Stimulated activated CD8-positive, alpha-beta memory T cell treated with anti-CD3 and anti-CD28 coated beads, Interleukin-15, amount 100 ng/mL, for 24 hours (primary cell): ENCODE measurements around the gene SDR9C7.
"Not testable (repeated sequence)": the region's sequence is repeated elsewhere in the genome, so short reads cannot be mapped to it uniquely, and the experiment has no call there.

ENCODE experiments used
- DNase-seq: peaks from one replicate; pipeline ENCODE4 v3.0.0-alpha.2; 2020; ENCODE audit warnings: low read depth

Gene SDR9C7

DNA sequence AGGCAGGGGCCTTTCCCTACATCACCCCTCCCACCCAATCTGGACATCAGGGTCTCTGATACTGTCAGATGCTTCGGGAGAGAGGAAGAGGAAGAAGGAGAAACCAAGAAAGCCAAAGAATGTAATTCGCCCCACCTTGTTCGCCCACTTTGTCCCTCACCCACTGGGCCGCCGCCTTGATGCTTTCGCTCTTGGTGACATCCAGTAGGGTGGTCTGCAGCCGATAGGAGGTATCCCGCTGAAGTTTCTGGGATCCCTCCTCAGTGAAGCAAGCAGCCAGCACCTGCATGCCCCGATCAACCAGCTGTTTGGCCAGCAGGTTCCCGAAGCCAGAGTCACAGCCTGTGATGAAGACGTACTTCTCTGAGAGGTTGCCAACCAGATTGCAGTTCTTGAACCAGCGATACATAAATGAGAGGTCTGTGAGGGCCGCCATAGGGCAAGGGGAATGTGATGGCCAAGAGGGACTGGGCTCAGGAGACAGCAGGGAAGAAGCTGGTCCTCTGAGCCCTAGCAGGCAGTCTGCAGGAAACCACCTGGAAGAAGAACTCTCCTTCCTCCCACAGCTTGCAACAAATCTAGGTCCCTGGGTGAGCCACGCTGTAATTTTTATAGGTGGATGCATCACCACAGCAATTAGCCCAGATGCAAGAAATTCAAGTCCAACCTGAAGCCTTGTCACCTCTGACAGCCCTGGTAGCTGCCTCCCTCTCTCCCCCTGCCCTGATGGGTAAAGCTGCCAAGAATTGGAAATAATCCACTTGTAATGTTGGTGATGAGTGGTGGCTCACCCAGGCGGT lies at the start of gene SDR9C7:
TSS of gene SDR9C7 (minus strand) at position 583 of the 800 bp plus-strand sequence. CDS start at position 436, 147 bp downstream.
- DNase-seq = no peak

DNA sequence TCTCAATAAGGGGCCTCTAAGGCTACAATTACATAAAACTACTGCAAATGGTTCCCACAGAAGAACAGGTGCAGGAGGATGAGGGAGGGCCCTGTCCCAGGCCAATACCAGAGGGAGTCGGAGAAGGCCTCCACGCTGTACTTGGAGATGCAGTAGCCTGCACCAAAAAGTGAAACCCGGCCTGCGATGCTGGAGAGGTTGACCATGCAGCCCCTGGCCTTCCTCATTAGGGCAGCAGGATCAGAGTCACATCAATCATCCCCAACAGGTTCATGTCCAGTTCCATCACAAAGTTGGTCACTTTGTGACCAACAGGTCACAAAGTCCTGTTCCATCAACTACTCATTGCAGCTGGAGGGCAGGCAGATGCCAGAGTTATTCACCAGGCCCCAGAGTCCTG lies 49.2 kb upstream of the SDR9C7 start:
- DNase-seq = no peak

DNA sequence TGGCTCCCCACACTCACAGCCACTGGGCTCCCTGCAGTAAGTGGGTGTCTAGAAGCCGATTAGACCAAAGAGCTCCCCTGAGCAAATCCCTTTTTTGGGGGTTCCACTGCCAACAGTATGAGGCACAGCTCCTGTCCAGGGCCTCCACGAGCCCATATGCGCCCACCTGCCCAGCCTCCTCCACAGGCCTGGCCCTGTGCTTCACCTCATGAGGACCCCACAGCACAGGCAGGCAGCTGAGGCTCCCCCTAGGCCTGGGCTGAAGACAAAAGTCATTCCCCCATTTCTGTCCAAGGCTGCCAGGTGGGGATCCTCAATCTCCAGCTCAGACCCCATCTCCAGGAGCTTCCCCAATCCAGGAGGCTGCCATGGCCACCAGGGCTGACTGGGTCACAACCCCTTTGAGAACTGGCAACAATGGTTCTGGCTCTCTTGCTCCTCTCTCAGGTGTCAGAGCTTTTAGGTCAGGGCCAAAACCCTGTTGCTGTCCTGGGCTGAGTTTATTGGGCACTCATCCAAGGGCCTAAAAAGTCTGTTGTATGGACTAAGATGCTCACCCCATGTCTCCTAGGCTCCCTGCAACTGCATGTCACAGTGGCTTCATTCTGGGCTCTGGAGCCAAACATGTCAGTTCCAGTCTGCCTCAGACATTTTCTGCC lies 48.5 kb upstream of the SDR9C7 start:
- DNase-seq = not testable (repeated sequence)

DNA sequence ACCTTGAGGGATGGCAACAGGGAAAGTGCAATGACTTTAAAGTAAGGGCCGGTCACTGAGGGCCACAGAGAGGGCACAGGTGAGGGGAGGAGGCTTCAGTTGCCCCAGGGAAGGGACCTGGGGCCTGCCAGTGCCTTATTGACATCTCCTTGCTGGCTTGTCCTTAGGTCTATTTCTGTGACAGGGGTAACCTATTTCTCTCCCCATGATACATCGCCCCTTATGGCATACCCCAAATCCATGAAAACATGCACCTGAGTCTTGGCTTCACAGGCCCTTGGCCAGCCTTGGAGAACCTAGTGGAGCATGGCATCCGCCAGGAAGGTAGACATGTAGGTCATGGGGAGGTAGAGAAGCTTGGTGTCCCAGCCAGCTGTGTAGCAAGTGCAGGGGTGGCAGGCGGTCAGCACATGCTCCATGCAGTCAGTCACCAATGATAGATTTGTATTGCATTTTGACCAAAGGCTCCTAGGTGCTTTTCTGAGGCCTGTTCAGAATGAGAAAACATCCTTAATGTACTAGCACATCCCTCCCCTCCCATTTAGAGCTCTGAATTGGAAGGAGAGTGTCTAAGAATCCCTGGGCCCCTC lies 46.8 kb upstream of the SDR9C7 start:
- DNase-seq = no peak

DNA sequence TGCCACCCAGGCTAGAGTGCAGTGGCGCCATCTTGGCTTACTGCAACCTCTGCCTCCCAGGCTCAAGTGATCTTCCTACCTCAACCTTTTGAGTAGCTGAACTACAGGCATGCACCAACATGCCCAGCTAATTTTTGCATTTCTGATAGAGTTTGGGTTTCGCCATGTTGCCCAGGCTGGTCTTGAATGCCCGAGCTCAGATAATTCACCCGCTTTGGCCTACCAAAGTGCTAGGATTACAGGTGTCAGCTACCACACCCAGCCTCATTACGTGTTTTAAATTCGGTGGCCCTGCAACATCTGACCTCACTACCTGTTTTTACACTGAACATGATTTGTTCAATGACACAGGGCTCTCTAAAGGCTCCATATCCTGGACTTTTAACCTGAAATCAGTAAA lies 46.1 kb upstream of the SDR9C7 start:
- no peak for DNase-seq

DNA sequence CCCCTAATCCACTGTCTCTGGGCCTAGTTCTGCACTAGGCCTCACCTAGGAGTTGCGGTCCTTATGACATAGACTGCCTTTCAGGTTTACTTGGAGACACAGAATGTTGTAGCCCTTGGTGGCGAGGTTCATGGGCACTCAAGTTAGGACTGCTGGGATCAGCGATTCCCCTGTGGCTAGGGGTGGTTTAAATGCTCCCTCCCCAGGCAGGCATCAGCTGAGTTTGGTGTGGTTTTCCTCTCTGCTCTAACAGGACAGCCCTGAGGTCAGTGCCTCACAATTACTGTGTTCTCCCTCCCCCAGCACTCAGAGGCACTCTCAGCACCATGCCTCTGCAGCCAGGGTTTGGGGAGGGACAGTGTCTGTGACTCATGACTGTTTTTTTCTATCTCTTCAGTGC lies 45.4 kb upstream of the SDR9C7 start:
- no peak for DNase-seq

DNA sequence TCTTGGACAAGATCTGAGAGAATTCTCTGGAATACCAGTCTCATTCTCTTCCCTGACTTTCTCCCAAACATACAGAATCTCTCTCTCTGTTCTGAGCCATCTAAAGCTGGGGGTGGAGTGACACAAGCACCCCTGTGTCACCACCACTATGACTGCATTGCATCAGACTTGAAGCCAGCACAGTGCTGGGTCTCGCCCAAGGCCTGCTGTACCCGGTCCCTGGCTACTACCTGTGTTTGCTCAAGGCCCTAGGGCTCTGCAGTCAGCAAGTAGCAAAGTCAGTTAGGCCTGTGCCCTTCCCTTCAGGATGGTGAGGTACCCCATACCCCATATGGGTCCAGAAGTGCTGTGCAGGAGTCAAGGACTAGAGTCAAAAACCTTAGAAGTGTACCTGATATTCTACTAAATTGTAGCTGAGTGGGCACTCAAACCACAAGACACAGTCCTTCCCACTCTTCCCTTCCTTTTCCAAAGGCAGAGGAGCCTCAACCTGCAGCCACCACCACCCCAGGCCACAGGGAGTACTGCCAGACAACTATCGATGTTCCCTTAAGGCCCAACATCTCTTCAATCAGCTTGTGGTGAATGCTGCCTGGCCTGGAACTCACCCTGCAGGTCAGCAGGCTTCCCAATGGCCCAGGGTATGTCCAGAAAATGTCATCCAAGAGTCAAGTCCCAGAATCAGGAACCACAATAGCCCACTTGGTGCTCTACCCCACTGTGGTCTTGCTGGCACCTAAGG lies 44.4 kb upstream of the SDR9C7 start:
- DNase-seq = no peak

DNA sequence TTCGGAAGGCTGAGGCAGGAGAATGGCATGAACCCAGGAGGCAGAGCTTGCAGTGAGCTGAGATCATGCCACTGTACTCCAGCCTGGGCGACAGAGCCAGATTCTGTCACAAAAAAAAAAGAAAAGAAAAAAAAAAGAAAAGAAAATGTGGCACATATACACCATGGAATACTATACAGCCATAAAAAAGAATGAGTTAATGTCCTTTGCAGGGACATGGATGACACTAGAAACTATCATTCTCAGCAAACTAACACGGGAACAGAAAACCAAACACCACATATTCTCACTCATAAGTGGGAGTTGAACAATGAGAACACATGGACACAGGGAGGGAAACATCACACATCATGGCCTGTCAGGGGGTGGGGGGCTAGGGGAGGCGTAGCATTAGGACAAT lies 43.2 kb upstream of the SDR9C7 start:
- DNase-seq = not testable (repeated sequence)

DNA sequence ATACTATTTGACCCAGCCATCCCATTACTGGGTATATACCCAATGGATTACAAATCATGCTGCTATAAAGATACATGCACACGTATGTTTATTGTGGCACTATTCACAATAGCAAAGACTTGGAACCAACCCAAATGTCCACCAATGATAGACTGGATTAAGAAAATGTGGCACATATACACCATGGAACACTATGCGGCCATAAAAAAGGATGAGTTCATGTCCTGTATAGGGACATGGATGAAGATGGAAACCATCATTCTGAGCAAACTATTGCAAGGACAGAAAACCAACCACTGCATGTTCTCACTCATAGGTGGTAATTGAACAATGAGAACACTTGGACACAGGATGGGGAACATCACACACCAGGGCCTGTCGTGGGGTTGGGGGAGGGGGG lies 40.0 kb upstream of the SDR9C7 start:
- not testable (repeated sequence) for DNase-seq

DNA sequence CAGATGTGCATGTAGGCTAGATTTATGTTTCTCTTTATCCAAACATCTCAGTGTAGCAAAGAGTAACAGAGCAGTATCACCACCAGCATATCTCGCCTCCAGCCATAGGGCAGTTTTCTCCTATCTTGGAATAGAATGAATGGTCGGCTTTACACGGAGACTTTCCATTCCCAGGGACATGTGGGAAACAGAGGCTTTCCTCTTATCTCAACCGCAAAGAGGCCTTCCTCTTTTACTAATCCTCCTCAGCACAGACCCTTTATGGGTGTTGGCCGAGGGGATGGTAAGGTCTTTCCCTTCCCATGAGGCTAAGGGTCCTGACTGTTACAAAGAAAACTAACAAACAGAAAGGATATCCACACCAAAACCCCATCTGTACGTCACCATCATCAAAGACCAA lies 34.7 kb upstream of the SDR9C7 start:
- not testable (repeated sequence) for DNase-seq

DNA sequence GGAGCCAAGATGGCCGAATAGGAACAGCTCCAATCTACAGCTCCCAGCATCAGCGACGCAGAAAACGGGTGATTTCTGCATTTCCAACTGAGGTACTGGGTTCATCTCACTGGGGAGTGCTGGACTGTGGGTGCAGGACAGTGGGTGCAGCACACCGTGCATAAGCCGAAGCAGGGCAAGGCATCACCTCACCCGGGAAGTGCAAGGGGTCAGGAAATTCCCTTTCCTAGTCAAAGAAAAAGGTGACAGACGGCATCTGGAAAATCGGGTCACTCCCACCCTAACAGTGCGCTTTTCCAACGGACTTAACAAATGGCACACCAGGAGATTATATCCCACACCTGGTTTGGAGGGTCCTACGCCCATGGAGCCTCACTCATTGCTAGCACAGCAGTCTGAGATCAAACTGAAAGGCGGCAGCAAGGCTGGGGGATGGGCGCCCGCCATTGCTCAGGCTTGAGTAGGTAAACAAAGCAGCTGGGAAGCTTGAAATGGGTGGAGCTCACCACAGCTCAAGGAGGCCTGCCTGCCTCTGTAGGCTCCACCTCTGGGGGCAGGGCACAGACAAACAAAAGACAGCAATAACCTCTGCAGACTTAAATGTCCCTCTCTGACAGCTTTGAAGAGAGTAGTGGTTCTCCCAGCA lies 31.9 kb upstream of the SDR9C7 start:
- not testable (repeated sequence) for DNase-seq

DNA sequence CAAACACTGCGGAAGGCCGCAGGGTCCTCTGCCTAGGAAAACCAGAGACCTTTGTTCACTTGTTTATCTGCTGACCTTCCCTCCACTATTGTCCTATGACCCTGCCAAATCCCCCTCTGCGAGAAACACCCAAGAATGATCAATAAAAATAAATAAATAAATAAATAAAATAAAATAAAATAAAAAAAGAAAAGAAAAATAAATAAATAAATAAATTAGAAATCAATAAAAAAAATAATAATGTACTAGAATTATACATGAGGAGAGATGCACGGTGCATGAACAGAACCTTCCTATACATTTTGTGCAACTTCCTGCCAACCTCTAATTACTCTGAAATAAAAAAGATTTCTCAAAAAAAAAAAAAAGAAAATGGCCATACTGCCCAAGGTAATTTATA lies 30.9 kb upstream of the SDR9C7 start:
- DNase-seq = not testable (repeated sequence)

DNA sequence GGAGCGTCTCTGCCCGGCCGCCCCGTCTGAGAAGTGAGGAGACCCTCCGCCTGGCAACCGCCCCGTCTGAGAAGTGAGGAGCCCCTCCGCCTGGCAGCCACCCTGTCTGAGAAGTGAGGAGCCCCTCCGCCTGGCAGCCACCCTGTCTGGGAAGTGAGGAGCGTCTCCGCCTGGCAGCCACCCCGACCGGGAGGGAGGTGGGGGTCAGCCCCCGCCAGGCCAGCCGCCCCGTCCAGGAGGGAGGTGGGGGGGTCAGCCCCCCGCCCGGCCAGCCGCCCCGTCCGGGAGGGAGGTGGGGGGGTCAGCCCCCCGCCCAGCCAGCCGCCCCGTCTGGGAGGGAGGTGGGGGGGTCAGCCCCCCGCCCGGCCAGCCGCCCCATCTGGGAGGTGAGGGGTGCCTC lies 29.3 kb upstream of the SDR9C7 start:
- not testable (repeated sequence) for DNase-seq

DNA sequence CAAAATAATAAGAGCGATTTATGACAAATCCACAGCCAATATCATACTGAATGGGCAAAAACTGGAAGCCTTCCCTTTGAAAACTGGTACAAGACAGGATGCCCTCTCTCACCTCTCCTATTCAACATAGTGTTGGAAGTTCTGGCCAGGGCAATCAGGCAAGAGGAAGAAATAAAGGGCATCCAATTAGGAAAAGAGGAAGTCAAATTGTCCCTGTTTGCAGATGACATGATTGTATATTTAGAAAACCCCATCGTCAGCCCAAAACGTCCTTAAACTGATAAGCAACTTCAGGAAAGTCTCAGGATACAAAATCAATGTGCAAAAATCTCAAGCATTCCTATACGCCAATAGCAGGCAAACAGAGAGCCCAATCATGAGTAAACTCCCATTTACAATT lies 28.0 kb upstream of the SDR9C7 start:
- not testable (repeated sequence) for DNase-seq

DNA sequence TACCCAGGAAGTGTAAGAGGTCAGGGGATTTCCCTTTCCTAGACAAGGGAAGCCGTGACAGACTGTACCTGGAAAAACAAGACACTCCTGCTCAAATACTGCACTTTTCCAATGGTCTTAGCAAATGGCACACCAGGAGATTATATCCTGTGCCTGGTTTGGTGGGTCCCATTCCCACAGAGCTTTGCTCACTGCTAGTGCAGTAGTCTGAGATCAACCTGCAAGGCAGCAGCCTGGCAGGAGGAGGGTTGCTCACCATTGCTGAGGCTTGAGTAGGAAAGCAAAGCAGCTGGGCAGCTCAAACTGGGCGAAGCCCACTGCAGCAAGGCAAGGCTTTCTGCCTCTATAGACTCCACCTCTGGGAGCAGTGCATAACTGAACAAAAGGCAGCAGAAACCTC lies 24.2 kb upstream of the SDR9C7 start:
- DNase-seq = no peak

DNA sequence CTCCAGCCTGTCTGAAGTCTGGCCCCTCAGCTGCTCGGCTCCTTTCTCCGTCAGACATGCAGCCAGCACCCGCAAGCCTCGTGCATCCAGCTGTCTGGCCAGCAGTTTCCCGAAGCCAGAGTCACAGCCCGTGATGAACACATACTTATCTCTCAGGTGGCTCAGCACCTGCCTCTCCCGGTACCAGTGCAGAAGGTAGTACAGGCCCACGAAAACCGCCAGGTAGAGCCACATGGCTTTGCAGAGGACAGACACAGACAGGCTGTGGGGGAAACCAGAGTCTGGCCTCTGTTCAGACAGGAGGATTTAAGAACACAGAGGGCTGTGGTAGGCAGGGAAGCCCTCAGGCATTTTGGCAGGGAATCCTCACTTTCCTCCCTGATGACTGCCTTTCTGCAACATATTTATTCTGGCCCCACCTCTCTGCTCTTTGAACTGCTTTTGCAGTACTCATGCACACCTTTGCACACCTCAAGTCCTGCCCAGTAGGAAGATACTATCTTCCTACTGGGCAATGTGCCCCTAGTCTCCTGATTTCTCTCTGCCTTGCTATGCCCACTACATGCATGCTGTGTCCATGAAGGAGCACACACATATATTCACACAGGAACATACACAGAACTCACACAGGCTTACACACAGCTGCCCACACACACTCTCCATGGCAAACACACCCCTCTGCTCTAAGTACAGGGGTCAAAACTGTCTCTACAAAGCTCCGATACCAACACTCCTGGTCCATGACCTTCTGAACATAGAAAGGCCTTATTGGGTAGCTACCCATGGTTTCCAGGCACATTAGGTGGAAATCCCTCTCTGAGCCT lies 23.2 kb upstream of the SDR9C7 start, which contains the start of gene RDH16:
TSS of gene RDH16 (minus strand) at position 380 of the 824 bp plus-strand sequence. CDS start at position 234, 146 bp downstream.
- DNase-seq = no peak

DNA sequence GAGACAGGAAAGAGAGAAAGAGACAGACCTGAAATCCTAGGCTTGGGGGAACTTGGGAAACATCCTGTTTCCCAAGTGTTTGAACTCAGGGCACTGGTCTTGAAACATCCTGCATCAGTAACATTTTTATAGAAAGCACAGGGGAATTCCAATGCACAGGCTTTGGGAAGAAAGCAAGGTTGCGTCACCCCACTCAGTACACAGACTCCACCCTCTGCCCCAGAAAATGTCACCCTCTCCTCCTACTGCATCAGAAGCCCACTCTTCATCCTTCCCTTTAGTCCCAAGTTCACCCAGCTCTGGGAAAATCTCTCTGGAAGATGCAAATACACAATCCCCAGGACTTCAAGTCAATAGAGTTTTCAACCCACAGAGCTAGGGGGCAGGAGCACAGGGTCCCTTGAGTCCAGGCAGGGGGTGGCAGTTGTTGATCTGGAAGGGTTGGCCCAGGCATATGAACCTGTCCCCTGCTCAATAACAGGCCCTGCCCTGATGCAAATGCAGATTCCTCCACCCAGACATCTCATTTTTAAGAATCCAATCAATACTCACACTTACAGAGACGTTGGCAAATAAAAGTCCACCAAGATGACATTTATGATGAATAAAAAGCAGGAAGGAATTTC lies 21.5 kb upstream of the SDR9C7 start:
- no peak for DNase-seq

DNA sequence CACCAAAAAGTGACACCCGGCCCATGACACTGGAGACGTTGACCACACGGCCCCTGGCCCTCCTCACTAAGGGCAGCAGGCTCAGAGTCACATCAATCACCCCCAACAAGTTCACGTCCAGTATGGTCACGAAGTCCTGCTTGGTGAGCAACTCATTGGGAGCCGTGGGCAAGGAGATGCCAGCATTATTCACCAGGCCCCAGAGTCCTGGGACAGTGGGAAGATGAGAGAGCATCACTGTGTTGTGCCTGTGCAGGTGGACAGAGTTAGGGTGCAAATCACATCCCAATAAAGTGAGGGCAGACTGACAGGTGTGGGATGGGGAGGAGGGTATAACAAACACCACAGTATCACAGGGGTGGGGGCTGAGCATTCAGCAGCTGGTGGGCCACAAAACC lies 20.7 kb upstream of the SDR9C7 start:
- DNase-seq = no peak

DNA sequence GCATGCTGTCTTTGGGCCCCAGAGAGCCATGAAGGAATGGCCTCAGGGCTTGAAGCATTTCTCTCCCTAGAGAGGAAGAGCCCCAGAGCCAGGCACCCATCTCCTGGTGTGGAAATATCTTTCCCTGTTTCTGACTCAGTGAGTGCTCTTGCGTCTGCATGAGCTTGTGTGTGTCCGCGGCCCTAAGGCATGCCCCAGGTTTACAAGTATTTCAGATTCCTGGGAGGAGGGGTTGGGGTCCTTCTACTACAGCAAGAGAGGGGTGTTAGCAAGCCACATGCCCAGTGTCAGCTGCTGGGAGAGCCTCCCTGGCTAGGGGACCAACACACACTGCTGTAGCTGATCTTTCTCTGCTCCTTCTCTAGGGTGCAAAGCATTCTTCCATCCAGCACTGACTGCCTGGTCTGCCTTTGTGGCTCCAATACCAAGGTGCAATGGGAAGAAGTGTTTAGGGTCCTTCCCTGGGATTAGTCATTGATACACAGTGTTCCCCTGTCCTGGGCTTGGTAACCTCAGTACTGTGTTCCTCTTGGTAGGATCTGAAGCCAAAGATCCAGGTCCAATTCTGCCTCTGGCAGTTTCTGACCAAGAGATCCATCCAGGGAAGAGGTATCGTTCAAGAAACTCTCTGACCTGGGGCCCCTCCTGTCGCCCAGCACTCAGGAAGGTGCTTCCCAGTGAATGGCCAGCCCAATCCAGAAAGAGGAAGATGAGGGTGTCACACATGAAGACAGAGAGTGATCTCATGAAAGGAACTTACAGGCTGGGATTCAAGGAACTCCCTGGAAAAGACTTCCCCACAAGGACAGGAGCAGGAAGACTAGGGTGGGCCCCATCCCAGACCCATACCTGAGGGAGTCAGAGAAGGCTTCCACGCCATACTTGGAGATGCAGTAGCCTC lies 20.1 kb upstream of the SDR9C7 start:
- no peak for DNase-seq
